Neural cell (in vitro differentiated cells): ENCODE results near the gene ZDHHC8.

Source experiments
- MXI1 ChIP-seq: fragments of 450-650 bp; conservative IDR thresholded peaks from 2 replicates; pipeline ENCODE4 v1.6.1; 2014; ENCODE audit warnings: antibody characterized with exemption, mild to moderate bottlenecking; ENCODE audit not compliant: poor library complexity, severe bottlenecking
- TF ChIP-seq, protein P1 (sequence below): fragments of 450-650 bp; IDR thresholded peaks from 2 replicates; pipeline ENCODE4 v1.5.1; 2014; ENCODE audit warnings: antibody characterized with exemption, mild to moderate bottlenecking, moderate library complexity; ENCODE audit not compliant: poor library complexity, severe bottlenecking

DNA sequence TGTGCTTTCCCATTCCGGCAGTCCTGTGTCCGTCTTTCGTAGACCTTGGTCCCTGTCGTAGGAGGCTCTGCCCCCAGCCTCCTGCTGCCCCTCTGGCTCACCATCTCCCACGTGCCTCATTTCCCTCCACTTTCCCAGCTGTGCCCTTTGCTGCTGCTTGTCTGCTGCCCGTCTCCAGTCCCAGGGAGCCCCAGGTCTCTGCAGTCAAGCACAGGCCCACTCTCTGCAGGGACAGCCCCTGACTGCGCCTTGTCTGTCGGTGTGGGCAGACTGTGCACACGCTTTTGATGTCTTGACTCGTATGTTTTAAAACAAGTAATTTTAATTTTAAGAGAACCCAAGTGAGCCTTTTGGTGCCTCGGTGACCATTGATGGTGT, 39.1 kb upstream of the ZDHHC8 start:
- TF ChIP-seq, protein P1, sequence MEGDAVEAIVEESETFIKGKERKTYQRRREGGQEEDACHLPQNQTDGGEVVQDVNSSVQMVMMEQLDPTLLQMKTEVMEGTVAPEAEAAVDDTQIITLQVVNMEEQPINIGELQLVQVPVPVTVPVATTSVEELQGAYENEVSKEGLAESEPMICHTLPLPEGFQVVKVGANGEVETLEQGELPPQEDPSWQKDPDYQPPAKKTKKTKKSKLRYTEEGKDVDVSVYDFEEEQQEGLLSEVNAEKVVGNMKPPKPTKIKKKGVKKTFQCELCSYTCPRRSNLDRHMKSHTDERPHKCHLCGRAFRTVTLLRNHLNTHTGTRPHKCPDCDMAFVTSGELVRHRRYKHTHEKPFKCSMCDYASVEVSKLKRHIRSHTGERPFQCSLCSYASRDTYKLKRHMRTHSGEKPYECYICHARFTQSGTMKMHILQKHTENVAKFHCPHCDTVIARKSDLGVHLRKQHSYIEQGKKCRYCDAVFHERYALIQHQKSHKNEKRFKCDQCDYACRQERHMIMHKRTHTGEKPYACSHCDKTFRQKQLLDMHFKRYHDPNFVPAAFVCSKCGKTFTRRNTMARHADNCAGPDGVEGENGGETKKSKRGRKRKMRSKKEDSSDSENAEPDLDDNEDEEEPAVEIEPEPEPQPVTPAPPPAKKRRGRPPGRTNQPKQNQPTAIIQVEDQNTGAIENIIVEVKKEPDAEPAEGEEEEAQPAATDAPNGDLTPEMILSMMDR: no peak
- TF ChIP-seq MXI1: no peak
